Measurements from ENCODE around the gene SPHK1.

SPHK1 gene

GRCh38 chr17:76384222-76384986 is at the start of gene SPHK1:
Gene SPHK1 (plus strand): TSS chr17:76384609. CDS start chr17:76385645, 1,036 bp downstream.
- DNase-seq (ENCODE audit: extremely low read depth, low read depth), result no peak
- TF ChIP-seq CTCF (IDR thresholded peaks at IDR 0.05; ENCODE audit: low read depth, low read length), result no peak

GRCh38 chr17:76335716-76336381 is 48.6 kb upstream of the SPHK1 start:
- no peak for TF ChIP-seq CTCF (IDR thresholded peaks at IDR 0.05; ENCODE audit: low read depth, low read length)
- DNase-seq (ENCODE audit: extremely low read depth, low read depth), result no peak

GRCh38 chr17:76336756-76337412 is 47.5 kb upstream of the SPHK1 start:
- no peak for DNase-seq (ENCODE audit: extremely low read depth, low read depth)
- no peak for TF ChIP-seq CTCF (IDR thresholded peaks at IDR 0.05; ENCODE audit: low read depth, low read length)

- no peak for DNase-seq (ENCODE audit: extremely low read depth, low read depth)
- no peak for TF ChIP-seq CTCF (IDR thresholded peaks at IDR 0.05; ENCODE audit: low read depth, low read length)
Measured at GRCh38 chr17:76337413-76337777, 47.0 kb upstream of the SPHK1 start.

GRCh38 chr17:76341301-76341700 is 43.1 kb upstream of the SPHK1 start:
- no peak for DNase-seq (ENCODE audit: extremely low read depth, low read depth)
- no peak for TF ChIP-seq CTCF (IDR thresholded peaks at IDR 0.05; ENCODE audit: low read depth, low read length)

- DNase-seq (ENCODE audit: extremely low read depth, low read depth), result no peak
- no peak for TF ChIP-seq CTCF (IDR thresholded peaks at IDR 0.05; ENCODE audit: low read depth, low read length)
Measured at GRCh38 chr17:76343106-76343505, 41.3 kb upstream of the SPHK1 start.

Measured in AG09319 (cell line).